Ishikawa (cell line): ENCODE measurements around the gene CLEC3B.

Source experiments
- CEBPB ChIP-seq: IDR thresholded peaks from 2 replicates; pipeline ENCODE4 v1.6.1; 2012
- CREB1 ChIP-seq: IDR thresholded peaks from 2 replicates; pipeline ENCODE4 v1.6.1; 2012; ENCODE audit warnings: low read depth
- EP300 ChIP-seq: IDR thresholded peaks from 2 replicates; pipeline ENCODE4 v1.6.1; 2012; ENCODE audit warnings: borderline replicate concordance
- FOXM1 ChIP-seq: IDR thresholded peaks from 2 replicates; pipeline ENCODE4 v1.6.1; 2012; ENCODE audit warnings: low read depth, borderline replicate concordance
- NFIC ChIP-seq: IDR thresholded peaks from 2 replicates; pipeline ENCODE4 v1.6.1; 2012
- TAF1 ChIP-seq: IDR thresholded peaks from 2 replicates; pipeline ENCODE4 v1.6.1; 2012; ENCODE audit warnings: low read depth, mild to moderate bottlenecking
- TCF12 ChIP-seq: IDR thresholded peaks from 2 replicates; pipeline ENCODE4 v1.6.1; 2012; ENCODE audit warnings: low read depth
- TEAD4 ChIP-seq: IDR thresholded peaks from 2 replicates; pipeline ENCODE4 v1.6.1; 2012
- TF ChIP-seq, protein P1 (sequence below): IDR thresholded peaks from 2 replicates; pipeline ENCODE4 v1.6.1; 2012; ENCODE audit warnings: low read depth, mild to moderate bottlenecking
- TF ChIP-seq, protein P2 (sequence below): IDR thresholded peaks from 2 replicates; pipeline ENCODE4 v1.6.1; 2012
- TF ChIP-seq, protein P3 (sequence below): IDR thresholded peaks from 2 replicates; pipeline ENCODE4 v1.6.1; 2012

Gene CLEC3B

DNA sequence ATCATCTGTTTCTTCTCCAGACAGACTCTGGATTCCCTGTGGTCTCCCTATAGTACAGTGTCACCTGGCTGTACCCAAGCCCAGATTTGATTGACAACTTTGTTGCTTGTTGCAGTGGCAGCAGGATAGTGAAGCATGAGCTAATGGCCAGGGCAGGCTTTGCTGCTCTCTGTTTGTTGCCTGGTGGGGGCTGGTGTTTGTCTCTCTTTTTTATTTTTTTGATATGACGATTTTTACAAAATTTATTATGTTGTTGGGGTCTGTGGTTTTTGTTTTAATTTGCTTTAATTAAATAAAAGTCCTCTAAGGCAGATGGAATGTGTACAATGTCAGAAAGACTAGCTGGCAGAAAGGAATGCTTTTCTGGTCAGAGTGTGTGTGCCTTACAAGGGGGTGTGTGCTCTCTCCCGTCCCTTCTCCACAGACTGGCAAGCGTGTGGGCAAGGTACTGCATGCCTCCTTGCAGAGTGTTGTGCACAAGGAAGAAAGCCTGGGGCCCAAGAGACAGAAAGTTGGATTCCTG lies 15.2 kb upstream of the CLEC3B start:
- TF ChIP-seq, protein P1, sequence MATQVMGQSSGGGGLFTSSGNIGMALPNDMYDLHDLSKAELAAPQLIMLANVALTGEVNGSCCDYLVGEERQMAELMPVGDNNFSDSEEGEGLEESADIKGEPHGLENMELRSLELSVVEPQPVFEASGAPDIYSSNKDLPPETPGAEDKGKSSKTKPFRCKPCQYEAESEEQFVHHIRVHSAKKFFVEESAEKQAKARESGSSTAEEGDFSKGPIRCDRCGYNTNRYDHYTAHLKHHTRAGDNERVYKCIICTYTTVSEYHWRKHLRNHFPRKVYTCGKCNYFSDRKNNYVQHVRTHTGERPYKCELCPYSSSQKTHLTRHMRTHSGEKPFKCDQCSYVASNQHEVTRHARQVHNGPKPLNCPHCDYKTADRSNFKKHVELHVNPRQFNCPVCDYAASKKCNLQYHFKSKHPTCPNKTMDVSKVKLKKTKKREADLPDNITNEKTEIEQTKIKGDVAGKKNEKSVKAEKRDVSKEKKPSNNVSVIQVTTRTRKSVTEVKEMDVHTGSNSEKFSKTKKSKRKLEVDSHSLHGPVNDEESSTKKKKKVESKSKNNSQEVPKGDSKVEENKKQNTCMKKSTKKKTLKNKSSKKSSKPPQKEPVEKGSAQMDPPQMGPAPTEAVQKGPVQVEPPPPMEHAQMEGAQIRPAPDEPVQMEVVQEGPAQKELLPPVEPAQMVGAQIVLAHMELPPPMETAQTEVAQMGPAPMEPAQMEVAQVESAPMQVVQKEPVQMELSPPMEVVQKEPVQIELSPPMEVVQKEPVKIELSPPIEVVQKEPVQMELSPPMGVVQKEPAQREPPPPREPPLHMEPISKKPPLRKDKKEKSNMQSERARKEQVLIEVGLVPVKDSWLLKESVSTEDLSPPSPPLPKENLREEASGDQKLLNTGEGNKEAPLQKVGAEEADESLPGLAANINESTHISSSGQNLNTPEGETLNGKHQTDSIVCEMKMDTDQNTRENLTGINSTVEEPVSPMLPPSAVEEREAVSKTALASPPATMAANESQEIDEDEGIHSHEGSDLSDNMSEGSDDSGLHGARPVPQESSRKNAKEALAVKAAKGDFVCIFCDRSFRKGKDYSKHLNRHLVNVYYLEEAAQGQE, result no peak
- TF ChIP-seq, protein P2, sequence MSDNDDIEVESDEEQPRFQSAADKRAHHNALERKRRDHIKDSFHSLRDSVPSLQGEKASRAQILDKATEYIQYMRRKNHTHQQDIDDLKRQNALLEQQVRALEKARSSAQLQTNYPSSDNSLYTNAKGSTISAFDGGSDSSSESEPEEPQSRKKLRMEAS, result no peak
- TF ChIP-seq CEBPB (no peak), TEAD4 (peak; percentile 51; the same call in 1 of the 2 replicates)
- TF ChIP-seq, protein P3, sequence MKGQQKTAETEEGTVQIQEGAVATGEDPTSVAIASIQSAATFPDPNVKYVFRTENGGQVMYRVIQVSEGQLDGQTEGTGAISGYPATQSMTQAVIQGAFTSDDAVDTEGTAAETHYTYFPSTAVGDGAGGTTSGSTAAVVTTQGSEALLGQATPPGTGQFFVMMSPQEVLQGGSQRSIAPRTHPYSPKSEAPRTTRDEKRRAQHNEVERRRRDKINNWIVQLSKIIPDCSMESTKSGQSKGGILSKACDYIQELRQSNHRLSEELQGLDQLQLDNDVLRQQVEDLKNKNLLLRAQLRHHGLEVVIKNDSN, result no peak

DNA sequence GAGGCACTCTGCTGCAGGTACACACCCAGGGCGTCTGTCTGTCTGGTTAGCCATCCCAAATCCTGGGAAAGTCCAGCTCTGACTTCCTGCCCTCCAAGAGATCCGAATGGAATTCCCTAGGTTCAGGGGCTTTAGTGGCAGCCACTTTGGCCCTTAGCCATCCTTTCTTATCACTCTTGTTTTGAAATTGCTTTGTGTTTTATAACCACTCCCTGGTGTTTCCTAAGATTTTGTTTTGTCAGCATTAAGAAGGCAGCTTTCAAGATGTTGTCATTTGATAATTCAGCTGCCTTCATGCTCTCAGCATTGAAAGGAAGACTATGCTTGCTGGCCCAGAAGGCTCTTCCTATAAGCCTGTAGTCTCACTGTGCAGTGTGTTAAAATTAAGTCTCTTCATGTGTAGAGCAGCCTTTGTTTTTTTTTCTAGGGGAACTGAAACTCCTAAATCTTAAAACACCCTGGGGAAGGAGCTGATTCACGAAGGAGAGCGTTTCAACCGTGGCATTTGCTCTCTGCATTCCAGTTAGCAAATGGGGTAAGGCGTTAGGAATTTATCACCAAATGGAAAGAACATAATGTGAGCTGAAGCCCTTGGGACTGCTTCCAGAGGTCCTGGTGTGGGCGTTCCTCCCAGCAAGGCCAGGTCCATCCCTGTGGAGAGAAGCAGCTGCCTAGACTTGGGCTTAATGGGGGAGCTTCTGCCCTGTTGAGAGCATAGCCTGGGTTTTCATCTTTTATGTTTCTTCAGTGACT lies 14.2 kb upstream of the CLEC3B start:
- TF ChIP-seq, protein P1, result no peak
- TF ChIP-seq EP300 (peak; percentile 43; the same call in 1 of the 2 replicates), NFIC (no peak; the same call in none of the 2 replicates), TEAD4 (peak; percentile 67)

DNA sequence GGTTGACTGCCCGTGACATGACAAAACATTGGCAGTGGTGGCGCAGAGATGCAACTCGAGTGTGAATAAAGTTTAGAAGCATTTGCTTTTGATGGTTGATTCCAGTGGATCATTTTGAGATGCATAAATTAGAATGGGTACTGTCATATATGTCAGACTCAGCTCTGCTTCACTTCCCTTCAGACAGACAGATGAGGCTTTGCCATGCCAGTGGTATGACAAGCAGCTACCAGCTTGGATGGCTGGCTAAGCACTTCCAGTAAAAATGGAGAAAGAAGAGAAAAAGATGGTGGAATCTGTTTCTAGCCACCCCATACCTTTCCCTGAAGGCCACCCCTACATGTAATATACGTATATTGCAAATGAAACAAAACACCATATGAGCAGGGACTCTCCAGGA lies 13.5 kb upstream of the CLEC3B start:
- TF ChIP-seq CREB1, result no peak

DNA sequence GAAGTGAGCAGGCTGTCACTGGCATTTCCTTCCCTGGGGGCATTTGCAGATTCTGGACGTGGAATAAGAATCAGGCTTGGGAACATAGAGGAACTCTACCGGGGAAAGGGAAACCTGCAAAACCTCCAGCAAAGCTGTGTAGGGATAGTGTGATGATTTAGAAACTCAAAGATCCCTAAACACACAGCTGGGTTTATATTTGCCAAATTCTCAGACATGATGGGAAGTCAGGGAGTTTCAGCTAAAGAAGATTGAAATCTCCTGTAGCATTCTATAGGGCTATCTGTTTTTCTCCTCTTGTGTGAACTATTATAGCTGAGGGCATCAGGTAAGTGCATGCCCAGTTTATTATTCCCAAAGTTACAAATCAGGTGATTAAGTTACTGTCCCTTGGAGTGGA lies 9.2 kb upstream of the CLEC3B start:
- TF ChIP-seq CREB1, result no peak
- no peak for TF ChIP-seq TCF12

DNA sequence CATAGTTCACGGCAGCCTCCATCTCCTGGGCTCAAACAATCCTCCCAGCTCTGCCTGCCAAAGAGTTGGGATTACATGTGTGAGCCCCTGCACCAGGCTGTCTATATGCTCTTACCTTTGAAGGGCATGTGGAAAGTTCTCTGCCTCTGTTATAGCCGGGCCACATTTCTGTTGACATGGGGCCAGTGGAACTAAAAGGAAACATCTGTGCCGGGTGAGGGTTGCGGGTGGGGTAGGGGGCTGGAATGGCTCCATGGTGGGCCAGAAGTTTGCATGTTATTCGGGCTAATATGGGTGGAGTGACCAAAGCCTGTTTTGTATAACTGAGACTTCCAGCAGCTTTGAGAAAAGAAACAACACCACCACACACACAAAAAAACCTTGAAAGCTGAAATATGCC lies 8.3 kb upstream of the CLEC3B start:
- TF ChIP-seq FOXM1, result no peak
- TF ChIP-seq, protein P3, result no peak

DNA sequence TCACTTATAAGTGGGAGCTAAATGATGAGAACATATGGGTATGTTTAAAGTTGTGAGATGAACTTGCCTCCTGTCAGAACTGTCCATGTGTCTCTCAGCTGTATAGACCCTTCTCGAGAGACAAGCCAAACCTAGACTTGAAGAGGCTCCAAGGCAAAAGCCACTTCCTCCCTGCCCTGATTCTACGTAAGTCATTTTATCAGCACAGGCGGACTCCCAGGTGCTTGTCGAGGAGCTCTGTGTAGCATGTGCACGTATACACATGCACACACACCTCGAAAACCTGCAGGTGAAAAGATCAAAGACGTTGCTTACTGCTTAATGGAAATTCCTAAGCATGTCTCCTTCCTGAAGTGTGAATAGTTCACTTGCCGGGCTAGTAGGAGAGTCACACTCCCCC lies 5.6 kb upstream of the CLEC3B start:
- TF ChIP-seq CEBPB (no peak), EP300 (no peak), TCF12 (no peak), TAF1 (no peak), NFIC (no peak), FOXM1 (no peak)
- TF ChIP-seq, protein P2, result no peak
- TF ChIP-seq, protein P3, result no peak

DNA sequence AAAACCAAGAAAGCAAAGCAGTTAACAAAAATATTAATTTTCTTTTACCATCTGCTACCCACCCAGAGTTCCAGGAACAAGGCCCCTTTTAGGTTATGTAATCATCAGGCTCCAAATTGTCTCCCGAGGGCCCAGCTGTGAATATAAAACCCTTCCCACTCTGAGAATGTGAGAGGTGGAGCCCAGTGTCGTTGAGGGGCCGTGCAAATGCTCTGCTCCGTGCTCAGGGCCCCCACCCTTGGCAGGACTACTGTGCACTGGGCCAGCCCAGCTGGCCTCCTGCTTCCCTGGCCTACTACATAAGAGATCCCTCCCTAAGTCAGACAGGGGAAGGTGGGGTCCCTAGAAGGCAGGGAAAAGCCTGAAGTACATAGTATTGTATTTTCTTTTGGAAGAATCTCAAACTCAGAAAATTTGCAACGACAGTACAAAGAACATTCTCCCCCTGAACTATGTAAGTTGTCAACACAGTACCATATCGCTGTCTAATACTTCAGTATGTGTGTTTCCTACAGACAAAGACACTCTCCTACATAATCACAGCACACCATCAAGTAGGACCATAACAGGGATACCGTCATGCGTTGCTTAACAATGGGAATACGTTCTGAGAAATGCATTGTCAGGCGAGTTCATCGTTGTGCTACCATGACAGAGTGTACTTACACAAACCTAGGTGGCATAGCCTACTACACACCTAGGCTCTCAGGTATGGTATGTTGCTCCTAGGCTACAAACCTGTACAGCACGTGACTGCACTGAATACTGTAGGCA lies 4.4 kb upstream of the CLEC3B start:
- TF ChIP-seq CEBPB, result no peak
- no peak for TF ChIP-seq TCF12
- no peak for TF ChIP-seq TEAD4
- TF ChIP-seq, protein P3, result no peak
